Activated CD8-positive, alpha-beta memory T cell treated with anti-CD3 and anti-CD28 coated beads for 36 hours (primary cell): Measurements from ENCODE around the gene FAM227B. TPM values are rescaled to one million over a fixed set of nuclear protein-coding genes. Genes with fewer than 3 reads are reported as not detected.

Experiments
- CTCF ChIA-PET: fragments of 350-600 bp; sonication (Branson Sonifier 250); formaldehyde crosslinking; loops from one replicate; lab custom pipeline; 2021; ENCODE audit warnings: antibody characterized with exemption; lab: Charles Lee
- POLR2A ChIA-PET: fragments of 350-600 bp; sonication (Branson Sonifier 250); formaldehyde crosslinking; loops from one replicate; lab custom pipeline; 2021; ENCODE audit warnings: antibody characterized with exemption; lab: Charles Lee
- total RNA-seq, 2 experiments: library from RNA; stranded (reverse); gene quantifications; one replicate each; pipeline ENCODE4 v1.2.3, GENCODE V29; 2021

FAM227B gene
- total RNA-seq, 2 experiments from 2014 or later, result 3.0 to 3.8 TPM

GRCh38 chr15:49323207-49323606 lies 297.4 kb downstream of the FAM227B start:
- ChIA-PET CTCF (no interaction called here), POLR2A (no interaction called here)

GRCh38 chr15:49320351-49320750 lies 300.3 kb downstream of the FAM227B start:
- POLR2A ChIA-PET, result no interaction called here
- CTCF ChIA-PET, result interaction anchor here (0.8 kb wide), 1 partner anchor 9 kb away, joined by 4 read pairs; no protein-coding TSS in a partner anchor

GRCh38 chr15:49315391-49315823 lies 305.2 kb downstream of the FAM227B start:
- CTCF ChIA-PET, result no interaction called here
- POLR2A ChIA-PET, result no interaction called here

- CTCF ChIA-PET, result no interaction called here
Observed at GRCh38 chr15:49314716-49315115, 305.9 kb downstream of the FAM227B start.

GRCh38 chr15:49313650-49314049 lies 307.0 kb downstream of the FAM227B start:
- POLR2A ChIA-PET, result no interaction called here

More at GRCh38 chr15:49314716-49315115, 305.9 kb downstream of the FAM227B start:
- POLR2A ChIA-PET, result no interaction called here

GRCh38 chr15:49309889-49310288 lies 310.7 kb downstream of the FAM227B start:
- CTCF ChIA-PET, result no interaction called here
- POLR2A ChIA-PET, result no interaction called here

More at GRCh38 chr15:49313650-49314049, 307.0 kb downstream of the FAM227B start:
- CTCF ChIA-PET, result no interaction called here

- ChIA-PET CTCF (no interaction called here), POLR2A (no interaction called here)
Observed at GRCh38 chr15:49308686-49309085, 311.9 kb downstream of the FAM227B start.

- POLR2A ChIA-PET, result no interaction called here
Observed at GRCh38 chr15:49306551-49306950, 314.1 kb downstream of the FAM227B start.

GRCh38 chr15:49303003-49303402 lies 317.6 kb downstream of the FAM227B start:
- POLR2A ChIA-PET, result no interaction called here
- CTCF ChIA-PET, result no interaction called here

More at GRCh38 chr15:49306551-49306950, 314.1 kb downstream of the FAM227B start:
- CTCF ChIA-PET, result no interaction called here

GRCh38 chr15:49301562-49301961 lies 319.1 kb downstream of the FAM227B start:
- ChIA-PET CTCF (no interaction called here), POLR2A (no interaction called here)

- POLR2A ChIA-PET, result no interaction called here
- CTCF ChIA-PET, result no interaction called here
Observed at GRCh38 chr15:49300856-49301255, 319.8 kb downstream of the FAM227B start.

GRCh38 chr15:49297584-49297983 lies 323.0 kb downstream of the FAM227B start:
- CTCF ChIA-PET, result no interaction called here
- POLR2A ChIA-PET, result no interaction called here

GRCh38 chr15:49296258-49296657 lies 324.4 kb downstream of the FAM227B start:
- ChIA-PET POLR2A (no interaction called here), CTCF (no interaction called here)

GRCh38 chr15:49293941-49294340 lies 326.7 kb downstream of the FAM227B start:
- POLR2A ChIA-PET, result no interaction called here
- CTCF ChIA-PET, result no interaction called here

GRCh38 chr15:49290191-49290590 lies 330.4 kb downstream of the FAM227B start:
- ChIA-PET POLR2A (no interaction called here), CTCF (no interaction called here)

- ChIA-PET POLR2A (no interaction called here), CTCF (no interaction called here)
Observed at GRCh38 chr15:49288391-49288790, 332.2 kb downstream of the FAM227B start.

GRCh38 chr15:49287481-49287880 lies 333.1 kb downstream of the FAM227B start:
- POLR2A ChIA-PET, result no interaction called here
- CTCF ChIA-PET, result no interaction called here

- ChIA-PET CTCF (no interaction called here), POLR2A (no interaction called here)
Observed at GRCh38 chr15:49286649-49287404, 333.8 kb downstream of the FAM227B start.

GRCh38 chr15:49282366-49282765 lies 338.3 kb downstream of the FAM227B start:
- ChIA-PET CTCF (interaction anchor here (0.6 kb wide), 1 partner anchor 1024 kb away, joined by 3 read pairs; no protein-coding TSS in a partner anchor), POLR2A (no interaction called here)

GRCh38 chr15:49279521-49280456 lies 340.8 kb downstream of the FAM227B start:
- ChIA-PET CTCF (no interaction called here), POLR2A (no interaction called here)
